K562 (cell line): ENCODE results near the gene ZNF474. TPM values are rescaled to one million over a fixed set of nuclear protein-coding genes. Genes with fewer than 3 reads are reported as not detected.

ENCODE experiments used
- CBX2 ChIP-seq: fragments of 200-600 bp; sonication (generic); IDR thresholded peaks from one replicate; pipeline ENCODE4 v1.6.1; 2012; ENCODE audit warnings: mild to moderate bottlenecking, low read length, inconsistent platforms; ENCODE audit not compliant: insufficient read depth, poor library complexity, severe bottlenecking
- E4F1 ChIP-seq: fragments of 250-450 bp; sonication (Bioruptor Pico); IDR thresholded peaks from 2 replicates; pipeline ENCODE4 v1.5.0; 2021; ENCODE audit warnings: mild to moderate bottlenecking, borderline replicate concordance
- NR2C2 ChIP-seq, 2 experiments: fragments of 200-800 bp in 1 of 2; sonication (Bioruptor generic) in 1 of 2; sonication (generic) in 1 of 2; formaldehyde crosslinking in 1 of 2; IDR thresholded peaks; 2 replicates each; pipeline versions ENCODE4 v1.6.1 to v1.8.0; 2016 to 2022; ENCODE audit warnings: mild to moderate bottlenecking in 1 of 2, missing compliant biosample characterization in 1 of 2, missing genetic modification characterization in 1 of 2, missing genetic modification reagents in 1 of 2
- REST ChIP-seq, 2 experiments: fragments of 450-650 bp; formaldehyde crosslinking in 1 of 2; IDR thresholded peaks; 2 replicates each; pipeline versions ENCODE4 v1.4.0 to v1.6.1; 2014 to 2020; ENCODE audit warnings: mild to moderate bottlenecking in 2 of 2, borderline replicate concordance in 1 of 2, low read depth in 1 of 2
- SMC3 ChIP-seq: conservative IDR thresholded peaks from 2 replicates; pipeline ENCODE4 v1.6.1; 2011; ENCODE audit warnings: low read depth, low read length, improper control_type of control experiment; ENCODE audit not compliant: insufficient read depth
- ZBTB34 ChIP-seq: fragments of 250-450 bp; sonication (Bioruptor Pico); IDR thresholded peaks from 2 replicates; pipeline ENCODE4 v1.8.0; 2021; ENCODE audit warnings: mild to moderate bottlenecking, moderate library complexity
- ZBTB5 ChIP-seq: fragments of 450-650 bp; IDR thresholded peaks from 2 replicates; pipeline ENCODE4 v1.6.1; 2017; ENCODE audit warnings: antibody characterized with exemption
- ZNF583 ChIP-seq: fragments of 250-450 bp; sonication (Bioruptor Pico); IDR thresholded peaks from 2 replicates; pipeline ENCODE4 v1.4.0; 2020
- ZNF766 ChIP-seq: fragments of 200-800 bp; sonication (Bioruptor generic); conservative IDR thresholded peaks from 2 replicates; pipeline ENCODE4 v1.6.1; 2016; ENCODE audit warnings: missing genetic modification characterization, missing compliant biosample characterization
- polyA plus RNA-seq, 8 experiments: library from polyadenylated mRNA; depleted of rRNA in 4 of 8; stranded (reverse) in 5 of 8; unstranded in 3 of 8; fragments of >200 nt; fragmentation: Nextera tagmentation in 2 of 8; fragmentation: Illumina TruSeq in 1 of 8; extraction: Ambion mirVana in 2 of 8; extraction: Trizol in 1 of 8; gene quantifications; 2 replicates each; pipeline versions ENCODE4 v1.2.1 to v1.2.3, GENCODE V29; 2011 to 2014; ENCODE audit warnings: inconsistent platforms in 1 of 8, missing spikeins in 1 of 8
- total RNA-seq, 7 experiments: library from RNA; depleted of rRNA in 6 of 7; stranded (reverse); fragments of >200 nt in 6 of 7; fragmentation: Illumina TruSeq in 2 of 7; extraction: Trizol in 2 of 7; gene quantifications; 2 replicates each; pipeline versions ENCODE4 v1.2.1 to v1.2.3, GENCODE V29; 2011 to 2021; ENCODE audit warnings: low replicate concordance in 1 of 7

Gene ZNF474
- total and polyA plus RNA-seq, 9 of the 15 experiments (the other 6 are each of a cell fraction or from before 2014, with no cell fraction given), result 0.16 to 0.62 (median 0.39) TPM

- TF ChIP-seq REST (IDR thresholded peaks at IDR 0.05; ENCODE audit: borderline replicate concordance), result peak; percentile 84
- TF ChIP-seq REST (CRISPR knock-in tag; IDR thresholded peaks at IDR 0.05; ENCODE audit: low read depth), result no peak
- peak; percentile 67; the same call in 1 of the 2 replicates for TF ChIP-seq SMC3
- no peak for TF ChIP-seq ZBTB34 (CRISPR knock-in tag)
- TF ChIP-seq E4F1 (CRISPR knock-in tag), result no peak
- TF ChIP-seq ZNF583 (CRISPR knock-in tag), result no peak
- TF ChIP-seq NR2C2 (CRISPR knock-in tag; IDR thresholded peaks at IDR 0.05), result no peak
- no peak for TF ChIP-seq NR2C2 (tag; IDR thresholded peaks at IDR 0.05)
- TF ChIP-seq ZBTB5, result no peak
- TF ChIP-seq ZNF766 (CRISPR knock-in tag), result no peak
- TF ChIP-seq CBX2, result no peak
Measured at GRCh38 chr5:122156724-122157325, 27.5 kb downstream of the ZNF474 start (continued).
